Measurements from ENCODE around the gene LBP. TPM values are rescaled to one million over a fixed set of nuclear protein-coding genes. Genes with fewer than 3 reads are reported as not detected.
A peak's percentile ranks its signal among the peaks of the same experiment; 100 is the strongest.
"Not testable (repeated sequence)": the region's sequence is repeated elsewhere in the genome, so short reads cannot be mapped to it uniquely, and the experiment has no call there.

Gene LBP
- total RNA-seq, 1 donor from 2014 or later: not detected

DNA sequence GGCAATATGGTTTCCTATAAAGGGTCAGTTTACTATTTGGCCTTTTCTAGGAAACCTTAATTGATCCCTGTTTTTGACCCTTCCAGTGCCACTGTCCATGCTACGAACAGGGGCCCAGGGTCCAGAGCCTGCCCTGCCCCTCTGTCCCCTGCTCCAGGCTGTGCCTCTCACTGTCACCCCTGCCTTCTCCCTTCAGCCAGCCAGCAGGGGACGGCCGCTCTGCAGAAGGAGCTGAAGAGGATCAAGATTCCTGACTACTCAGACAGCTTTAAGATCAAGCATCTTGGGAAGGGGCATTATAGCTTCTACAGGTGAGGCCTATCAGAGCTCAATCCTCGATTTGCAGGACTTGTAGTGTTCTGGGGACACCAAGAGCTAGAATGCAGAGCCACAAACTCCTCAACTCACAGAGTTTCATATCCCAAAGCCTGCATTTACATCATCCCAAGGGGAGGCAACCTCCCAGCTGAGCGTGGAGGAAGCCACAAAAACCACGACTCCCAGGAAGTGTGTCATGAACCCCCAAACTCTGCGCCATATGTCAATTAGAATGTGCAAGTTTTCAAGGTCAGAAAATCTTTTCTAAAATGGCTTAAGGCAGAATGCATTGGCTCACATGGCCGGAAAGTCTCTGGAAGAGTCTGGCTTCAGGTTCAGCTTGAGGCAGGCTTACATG lies 38.8 kb upstream of the LBP start:
- FAIRE-seq (no peak), DNase-seq (ENCODE audit: low read depth) (peak; percentile 3)
- TF ChIP-seq, protein P1, sequence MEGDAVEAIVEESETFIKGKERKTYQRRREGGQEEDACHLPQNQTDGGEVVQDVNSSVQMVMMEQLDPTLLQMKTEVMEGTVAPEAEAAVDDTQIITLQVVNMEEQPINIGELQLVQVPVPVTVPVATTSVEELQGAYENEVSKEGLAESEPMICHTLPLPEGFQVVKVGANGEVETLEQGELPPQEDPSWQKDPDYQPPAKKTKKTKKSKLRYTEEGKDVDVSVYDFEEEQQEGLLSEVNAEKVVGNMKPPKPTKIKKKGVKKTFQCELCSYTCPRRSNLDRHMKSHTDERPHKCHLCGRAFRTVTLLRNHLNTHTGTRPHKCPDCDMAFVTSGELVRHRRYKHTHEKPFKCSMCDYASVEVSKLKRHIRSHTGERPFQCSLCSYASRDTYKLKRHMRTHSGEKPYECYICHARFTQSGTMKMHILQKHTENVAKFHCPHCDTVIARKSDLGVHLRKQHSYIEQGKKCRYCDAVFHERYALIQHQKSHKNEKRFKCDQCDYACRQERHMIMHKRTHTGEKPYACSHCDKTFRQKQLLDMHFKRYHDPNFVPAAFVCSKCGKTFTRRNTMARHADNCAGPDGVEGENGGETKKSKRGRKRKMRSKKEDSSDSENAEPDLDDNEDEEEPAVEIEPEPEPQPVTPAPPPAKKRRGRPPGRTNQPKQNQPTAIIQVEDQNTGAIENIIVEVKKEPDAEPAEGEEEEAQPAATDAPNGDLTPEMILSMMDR (IDR thresholded peaks at IDR 0.05; ENCODE audit: insufficient read depth, low read length, severe bottlenecking): no peak
- Histone ChIP-seq H3K4me3 (ENCODE audit: low read depth, low read length) (no peak overlapping the region), H3K27me3 (ENCODE audit: control insufficient read depth, insufficient read depth, low read length) (peaks cover 3% of the 10 kb centered on the region), H3K36me3 (ENCODE audit: control insufficient read depth, insufficient read depth, low read length) (no peaks in the 10 kb centered on the region)

GRCh38 chr20:38308047-38308438 lies 38.2 kb upstream of the LBP start:
- peaks cover 3% of the 10 kb centered on the region for H3K27me3 ChIP-seq (ENCODE audit: control insufficient read depth, insufficient read depth, low read length)
- no peak overlapping the region for H3K4me3 ChIP-seq (ENCODE audit: low read depth, low read length)
- DNase-seq (ENCODE audit: low read depth) (no peak), FAIRE-seq (no peak)
- H3K36me3 ChIP-seq (ENCODE audit: control insufficient read depth, insufficient read depth, low read length): no peaks in the 10 kb centered on the region
- TF ChIP-seq, protein P1 (IDR thresholded peaks at IDR 0.05; ENCODE audit: insufficient read depth, low read length, severe bottlenecking): no peak

- no peak overlapping the region for H3K4me3 ChIP-seq (ENCODE audit: low read depth, low read length)
- H3K36me3 ChIP-seq (ENCODE audit: control insufficient read depth, insufficient read depth, low read length): no peaks in the 10 kb centered on the region
- H3K27me3 ChIP-seq (ENCODE audit: control insufficient read depth, insufficient read depth, low read length): peaks cover 3% of the 10 kb centered on the region
- no peak for DNase-seq (ENCODE audit: low read depth)
- TF ChIP-seq, protein P1 (IDR thresholded peaks at IDR 0.05; ENCODE audit: insufficient read depth, low read length, severe bottlenecking): no peak
- FAIRE-seq: no peak
Observed at GRCh38 chr20:38308447-38308846, 37.8 kb upstream of the LBP start.

GRCh38 chr20:38311091-38311490 lies 35.2 kb upstream of the LBP start:
- Histone ChIP-seq H3K4me3 (ENCODE audit: low read depth, low read length) (no peak overlapping the region), H3K27me3 (ENCODE audit: control insufficient read depth, insufficient read depth, low read length) (no peaks in the 10 kb centered on the region), H3K36me3 (ENCODE audit: control insufficient read depth, insufficient read depth, low read length) (no peaks in the 10 kb centered on the region)
- TF ChIP-seq, protein P1 (IDR thresholded peaks at IDR 0.05; ENCODE audit: insufficient read depth, low read length, severe bottlenecking): no peak
- no peak for FAIRE-seq
- DNase-seq (ENCODE audit: low read depth): no peak

- TF ChIP-seq, protein P1 (IDR thresholded peaks at IDR 0.05; ENCODE audit: insufficient read depth, low read length, severe bottlenecking): no peak
- no peak for DNase-seq (ENCODE audit: low read depth)
- Histone ChIP-seq H3K4me3 (ENCODE audit: low read depth, low read length) (no peak overlapping the region), H3K27me3 (ENCODE audit: control insufficient read depth, insufficient read depth, low read length) (no peaks in the 10 kb centered on the region), H3K36me3 (ENCODE audit: control insufficient read depth, insufficient read depth, low read length) (no peaks in the 10 kb centered on the region)
- no peak for FAIRE-seq
Observed at GRCh38 chr20:38311491-38311890, 34.8 kb upstream of the LBP start.

DNA sequence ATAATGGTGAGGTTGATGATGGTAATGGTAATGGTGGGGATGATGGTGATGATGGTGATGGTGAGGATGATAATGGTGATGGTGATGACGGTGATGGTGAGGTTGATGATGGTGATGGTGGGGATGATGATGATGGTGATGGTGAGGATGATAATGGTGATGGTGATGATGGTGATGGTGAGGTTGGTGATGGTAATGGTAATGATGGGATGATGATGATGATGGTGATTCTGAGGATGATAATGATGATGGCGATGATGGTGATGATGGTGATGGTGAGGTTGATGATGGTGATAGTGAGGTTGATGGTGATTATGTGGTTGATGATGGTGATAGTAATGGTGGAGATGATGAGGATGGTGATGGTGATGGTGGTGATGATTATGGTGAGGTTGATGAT lies 32.6 kb upstream of the LBP start:
- Histone ChIP-seq H3K36me3 (ENCODE audit: control insufficient read depth, insufficient read depth, low read length) (no peaks in the 10 kb centered on the region), H3K4me3 (ENCODE audit: low read depth, low read length) (no peak overlapping the region), H3K27me3 (ENCODE audit: control insufficient read depth, insufficient read depth, low read length) (no peaks in the 10 kb centered on the region)
- TF ChIP-seq, protein P1 (IDR thresholded peaks at IDR 0.05; ENCODE audit: insufficient read depth, low read length, severe bottlenecking): no peak
- FAIRE-seq (peak; percentile 81), DNase-seq (ENCODE audit: low read depth) (no peak)

DNA sequence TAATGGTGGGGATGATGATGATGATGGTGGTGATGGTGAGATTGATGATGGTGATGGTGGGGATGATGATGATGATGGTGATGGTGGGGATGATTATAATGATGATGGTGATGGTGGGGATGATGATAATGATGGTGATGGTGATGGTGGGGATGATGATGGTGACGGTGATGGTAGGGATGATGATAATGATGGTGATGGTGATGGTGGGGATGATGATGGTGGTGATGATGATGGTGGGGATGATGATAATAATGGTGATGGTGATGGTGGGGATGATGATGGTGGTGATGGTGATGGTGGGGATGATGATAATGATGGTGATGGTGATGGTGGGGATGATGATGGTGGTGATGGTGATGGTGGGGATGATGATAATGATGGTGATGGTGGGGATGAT lies 31.9 kb upstream of the LBP start:
- DNase-seq (ENCODE audit: low read depth); FAIRE-seq; H3K27me3 ChIP-seq (ENCODE audit: control insufficient read depth, insufficient read depth, low read length); H3K36me3 ChIP-seq (ENCODE audit: control insufficient read depth, insufficient read depth, low read length); H3K4me3 ChIP-seq (ENCODE audit: low read depth, low read length): not testable (repeated sequence)

Measured in bronchial epithelial cell (primary cell).